ENCODE data around the gene FABP3.

- TF ChIP-seq CTCF (conservative IDR thresholded peaks at IDR 0.05 in 1 of 2, IDR thresholded peaks at IDR 0.05 in 1 of 2; ENCODE audit: low read depth in 1 of 2, low read length in 2 of 2) (no peak), EZH2 (IDR thresholded peaks at IDR 0.05; ENCODE audit: low read length, missing control alignments) (no peak)
These were observed 9.6 kb upstream of the FABP3 start for GRCh38 chr1:31382379-31382989.

All from fibroblast of lung (primary cell).